Measurements from ENCODE around the gene CELF4.

DNA sequence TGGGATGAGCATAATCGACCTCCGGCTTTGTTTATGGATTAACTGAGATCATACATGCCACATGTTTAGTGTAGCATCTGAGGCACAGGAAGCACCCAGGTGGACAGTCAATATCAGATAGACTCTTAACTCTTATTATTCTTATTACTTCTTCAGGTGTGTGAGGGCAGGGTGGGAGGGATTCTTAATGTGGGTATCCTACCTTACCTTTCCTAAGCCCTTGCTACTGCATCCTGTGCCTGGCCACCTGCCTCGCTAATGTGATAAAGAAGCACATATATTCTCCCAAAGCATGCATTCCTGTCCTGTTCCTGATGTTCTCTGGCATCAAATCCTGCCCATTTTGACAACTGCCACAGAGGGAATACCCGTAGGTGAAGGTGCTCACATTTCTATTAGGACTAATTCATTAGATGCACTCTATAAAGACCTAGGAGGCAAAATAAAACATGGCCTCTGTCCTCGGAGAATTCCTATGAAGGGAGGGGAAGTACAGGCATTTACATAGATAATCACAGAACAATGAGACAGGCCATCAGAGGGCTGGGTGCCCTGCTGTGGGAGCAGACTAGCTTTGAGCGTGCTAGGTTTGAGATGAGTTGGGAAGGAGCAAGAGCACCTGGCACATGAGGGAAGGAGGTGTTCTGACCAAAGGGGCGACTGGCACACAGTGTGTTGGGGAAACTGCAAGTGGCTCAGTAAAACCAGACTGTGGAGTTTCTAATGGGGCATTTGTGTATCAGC, 19.5 kb upstream of the CELF4 start:
- TF ChIP-seq CTCF (IDR thresholded peaks at IDR 0.05; ENCODE audit: borderline replicate concordance, extremely low read depth, low read length, poor library complexity, severe bottlenecking), result no peak
- TF ChIP-seq EZH2 (IDR thresholded peaks at IDR 0.05; ENCODE audit: borderline replicate concordance, low read depth, low read length, severe bottlenecking), result no peak

All from DND-41 (cell line).